NCI-H146 treated with DMSO at 0.1 percent for 48 hours (cell line): Measurements from ENCODE around the gene ARHGEF16.

Experiments
- DNase-seq: peaks from one replicate; lab custom pipeline; 2025; ENCODE audit not compliant: unreplicated experiment; lab: John Stamatoyannopoulos, UW

ARHGEF16 gene

GRCh38 chr1:3515272-3515671, 60.8 kb downstream of the ARHGEF16 start:
- no peak for DNase-seq

GRCh38 chr1:3515774-3516480, 61.5 kb downstream of the ARHGEF16 start:
- no peak for DNase-seq

GRCh38 chr1:3516481-3516869, 62.0 kb downstream of the ARHGEF16 start:
- no peak for DNase-seq

GRCh38 chr1:3516911-3517675, 62.6 kb downstream of the ARHGEF16 start:
- no peak for DNase-seq

GRCh38 chr1:3518256-3518655, 63.8 kb downstream of the ARHGEF16 start:
- DNase-seq, result no peak

GRCh38 chr1:3518756-3519155, 64.3 kb downstream of the ARHGEF16 start:
- DNase-seq, result no peak

GRCh38 chr1:3519301-3519885, 64.9 kb downstream of the ARHGEF16 start:
- DNase-seq, result no peak

- DNase-seq, result no peak
These were observed 66.2 kb downstream of the ARHGEF16 start for GRCh38 chr1:3520419-3521378.

- no peak for DNase-seq
These were observed 67.0 kb downstream of the ARHGEF16 start for GRCh38 chr1:3521426-3521825.

GRCh38 chr1:3522112-3522511, 67.6 kb downstream of the ARHGEF16 start:
- DNase-seq, result no peak

GRCh38 chr1:3522564-3523265, 68.2 kb downstream of the ARHGEF16 start:
- no peak for DNase-seq

- DNase-seq, result no peak
These were observed 69.5 kb downstream of the ARHGEF16 start for GRCh38 chr1:3523980-3524379.

- no peak for DNase-seq
These were observed 70.2 kb downstream of the ARHGEF16 start for GRCh38 chr1:3524556-3525203.

- DNase-seq, result no peak
These were observed 71.4 kb downstream of the ARHGEF16 start for GRCh38 chr1:3525551-3526482.

GRCh38 chr1:3527774-3528173, 73.3 kb downstream of the ARHGEF16 start:
- DNase-seq, result no peak

GRCh38 chr1:3529099-3529729, 74.7 kb downstream of the ARHGEF16 start:
- DNase-seq, result no peak

GRCh38 chr1:3530086-3530925, 75.8 kb downstream of the ARHGEF16 start:
- DNase-seq, result peak; percentile 29
